HG03064 (cell line): ENCODE results near the gene PLA2G1B.

ENCODE experiments used
- ATAC-seq: cut with Tn5 transposase; IDR thresholded peaks from one replicate; pipeline ENCODE4 v1.9.1; 2021; ENCODE audit warnings: low read depth; ENCODE audit not compliant: unreplicated experiment

Gene PLA2G1B

DNA sequence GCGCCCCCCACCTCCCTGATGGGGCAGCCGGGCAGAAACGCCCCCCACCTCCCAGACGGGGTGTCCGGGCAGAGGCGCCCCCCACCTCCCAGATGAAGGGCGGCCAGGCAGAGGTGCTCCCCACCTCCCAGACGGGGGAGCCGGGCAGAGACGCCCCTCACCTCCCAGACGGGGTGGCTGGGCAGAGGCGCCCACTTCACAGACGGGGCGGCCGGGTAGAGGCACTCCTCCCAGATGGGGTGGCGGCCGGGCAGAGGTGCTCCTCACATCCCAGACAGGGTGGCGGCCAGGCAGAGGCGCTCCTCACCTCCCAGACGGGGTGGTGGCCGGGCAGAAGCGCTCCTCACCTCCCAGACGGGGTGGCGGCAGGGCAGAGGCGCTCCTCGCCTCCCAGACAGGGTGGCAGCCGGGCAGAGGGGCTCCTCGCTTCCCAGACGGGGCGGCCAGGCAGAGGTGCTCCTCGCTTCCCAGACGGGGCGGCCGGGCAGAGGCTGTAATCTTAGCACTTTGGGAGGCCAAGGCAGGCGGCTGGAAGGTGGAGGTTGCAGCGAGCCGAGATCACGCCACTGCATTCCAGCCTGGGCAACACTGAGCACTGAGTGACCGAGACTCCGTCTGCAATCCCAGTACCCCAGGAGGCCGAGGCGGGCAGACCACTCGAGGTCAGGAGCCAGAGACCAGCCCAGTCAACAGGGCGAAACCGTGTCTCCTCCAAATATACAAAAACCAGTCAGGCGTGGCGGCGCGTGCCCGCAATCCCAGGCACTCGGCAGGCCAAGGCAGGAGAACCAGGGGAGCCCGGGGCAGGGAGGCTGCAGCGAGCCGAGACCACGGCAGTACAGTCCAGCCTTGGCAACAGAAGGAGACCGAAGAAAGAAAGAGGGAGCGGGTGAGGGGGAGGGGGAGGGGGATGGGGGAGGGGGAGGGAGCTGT lies 49.2 kb downstream of the PLA2G1B start:
- ATAC-seq, result no peak

DNA sequence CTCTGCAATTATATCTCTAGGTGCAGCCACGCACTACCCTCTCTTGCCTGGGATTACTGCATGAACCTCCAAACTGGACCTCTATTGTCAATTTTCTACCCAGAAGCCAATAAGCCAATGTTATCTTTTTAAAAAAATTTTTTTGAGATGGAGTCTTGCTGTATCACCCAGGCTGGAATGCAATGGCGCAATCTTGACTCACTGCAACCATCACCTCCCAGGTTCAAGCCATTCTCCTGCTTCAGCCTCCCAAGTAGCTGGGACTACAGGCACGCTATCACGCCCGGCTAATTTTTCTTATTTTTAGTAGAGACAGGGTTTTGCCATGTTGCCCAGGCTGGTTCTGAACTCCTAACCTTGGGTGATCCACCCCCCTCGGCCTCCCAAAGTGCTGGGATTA lies 50.8 kb downstream of the PLA2G1B start:
- no peak for ATAC-seq
